ENCODE results near the gene GPR162. TPM values are rescaled to one million over a fixed set of nuclear protein-coding genes. Genes with fewer than 3 reads are reported as not detected.

Gene GPR162
- total and polyA plus RNA-seq, 10 donors, result 2.1 to 14.7 (median 4.9) TPM

DNA sequence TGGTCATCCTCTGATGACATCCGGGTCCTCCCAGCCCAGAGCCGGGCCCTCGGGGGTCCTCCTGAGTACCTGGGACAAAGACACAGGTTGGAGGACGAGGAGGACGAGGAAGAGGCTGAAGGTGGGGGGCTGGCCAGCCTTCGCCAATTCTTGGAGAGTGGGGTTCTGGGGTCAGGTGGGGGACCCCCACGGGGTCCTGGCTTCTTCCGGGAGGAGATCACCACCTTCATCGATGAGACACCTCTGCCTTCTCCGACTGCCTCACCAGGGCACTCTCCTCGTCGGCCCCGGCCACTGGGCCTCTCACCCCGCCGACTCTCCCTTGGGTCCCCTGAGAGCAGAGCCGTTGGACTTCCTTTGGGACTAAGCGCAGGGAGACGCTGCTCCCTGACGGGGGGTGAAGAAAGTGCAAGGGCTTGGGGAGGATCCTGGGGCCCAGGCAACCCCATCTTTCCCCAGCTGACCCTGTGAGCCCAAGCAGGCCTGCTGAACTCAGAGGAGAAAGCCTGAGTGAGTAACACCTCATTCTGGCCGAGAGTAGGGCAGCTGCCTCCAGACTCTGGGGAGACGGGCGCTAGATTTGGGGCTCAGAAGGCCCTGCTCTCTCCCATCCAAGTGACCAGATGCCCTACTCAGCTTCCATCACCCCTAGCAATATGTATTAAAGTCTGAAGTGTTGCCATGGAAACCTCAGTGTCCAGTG, 5.3 kb downstream of the GPR162 start:
- Histone ChIP-seq H3K27me3 (replicated peaks in 1 of 7) (peaks cover 0 to 87% (median 55%) of the 10 kb centered on the region in 7 donors), H3K27ac (no peak overlapping the region), H3K4me3 (peak overlapping the region in 1 of 8 donors; percentile 32), H3K9me3 (no peaks in the 10 kb centered on the region), H3K4me1 (peaks cover 4 to 73% (median 57%) of the 10 kb centered on the region in 6 donors), H3K36me3 (no peaks in the 10 kb centered on the region)
- WGBS, 5 donors, result 77 to 90% (median 85%) methylated on average over 20 to 22 of the region's 22 CpGs
- TF ChIP-seq, protein P1, sequence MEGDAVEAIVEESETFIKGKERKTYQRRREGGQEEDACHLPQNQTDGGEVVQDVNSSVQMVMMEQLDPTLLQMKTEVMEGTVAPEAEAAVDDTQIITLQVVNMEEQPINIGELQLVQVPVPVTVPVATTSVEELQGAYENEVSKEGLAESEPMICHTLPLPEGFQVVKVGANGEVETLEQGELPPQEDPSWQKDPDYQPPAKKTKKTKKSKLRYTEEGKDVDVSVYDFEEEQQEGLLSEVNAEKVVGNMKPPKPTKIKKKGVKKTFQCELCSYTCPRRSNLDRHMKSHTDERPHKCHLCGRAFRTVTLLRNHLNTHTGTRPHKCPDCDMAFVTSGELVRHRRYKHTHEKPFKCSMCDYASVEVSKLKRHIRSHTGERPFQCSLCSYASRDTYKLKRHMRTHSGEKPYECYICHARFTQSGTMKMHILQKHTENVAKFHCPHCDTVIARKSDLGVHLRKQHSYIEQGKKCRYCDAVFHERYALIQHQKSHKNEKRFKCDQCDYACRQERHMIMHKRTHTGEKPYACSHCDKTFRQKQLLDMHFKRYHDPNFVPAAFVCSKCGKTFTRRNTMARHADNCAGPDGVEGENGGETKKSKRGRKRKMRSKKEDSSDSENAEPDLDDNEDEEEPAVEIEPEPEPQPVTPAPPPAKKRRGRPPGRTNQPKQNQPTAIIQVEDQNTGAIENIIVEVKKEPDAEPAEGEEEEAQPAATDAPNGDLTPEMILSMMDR (IDR thresholded peaks at IDR 0.05 in 8 of 11, conservative IDR thresholded peaks at IDR 0.05 in 3 of 11), result no peak
- TF ChIP-seq POLR2A (IDR thresholded peaks at IDR 0.05), result no peak
- no peak for TF ChIP-seq POLR2AphosphoS5 (IDR thresholded peaks at IDR 0.05)
- intact Hi-C loops (cut with DNase I; ENCODE audit: low total_unique reads), result loop anchor here (10.0 kb wide), 1 partner anchor 72 kb away; the partner anchor contains the start of gene MLF2
- no peak for DNase-seq

DNA sequence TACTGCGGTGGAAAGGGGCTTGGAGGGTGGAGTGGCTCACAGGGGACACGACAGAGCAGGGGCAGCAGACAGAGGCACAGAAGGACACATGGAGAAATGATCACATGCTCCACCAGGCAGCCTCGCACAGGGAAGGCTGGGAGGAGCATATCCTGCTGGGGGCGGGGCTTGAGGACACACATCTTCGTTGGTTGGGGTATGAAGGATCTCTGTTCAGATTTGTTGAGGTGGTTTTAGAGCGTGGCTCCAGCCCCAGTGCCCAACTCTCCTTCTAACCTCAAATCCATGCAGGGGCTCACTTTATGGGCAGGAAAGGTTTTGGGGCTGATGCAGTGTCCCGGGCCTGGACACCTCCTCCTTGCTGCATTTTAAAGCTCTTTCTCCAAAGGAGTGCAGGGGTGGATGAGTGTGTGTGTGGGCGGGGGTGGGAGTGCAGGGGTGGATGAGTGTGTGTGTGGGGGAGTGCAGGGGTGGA, 5.9 kb downstream of the GPR162 start:
- Histone ChIP-seq H3K27ac (no peak overlapping the region), H3K9me3 (no peaks in the 10 kb centered on the region), H3K4me3 (peak overlapping the region in 1 of 8 donors; percentile 32), H3K4me1 (peaks cover 4 to 73% (median 55%) of the 10 kb centered on the region in 6 donors), H3K36me3 (no peaks in the 10 kb centered on the region), H3K27me3 (replicated peaks in 1 of 7) (peaks cover 0 to 81% (median 50%) of the 10 kb centered on the region in 7 donors)
- no peak for DNase-seq
- peak in 1 of 3 donors; percentile 10 for TF ChIP-seq POLR2AphosphoS5 (IDR thresholded peaks at IDR 0.05)
- TF ChIP-seq, protein P1 (IDR thresholded peaks at IDR 0.05 in 8 of 11, conservative IDR thresholded peaks at IDR 0.05 in 3 of 11), result no peak
- intact Hi-C loops (cut with DNase I; ENCODE audit: low total_unique reads), result loop anchor here (10.0 kb wide), 1 partner anchor 73 kb away; the partner anchor contains the start of gene MLF2
- 9 to 20% (median 14%) methylated on average over 7 to 8 of the region's 8 CpGs for WGBS, 5 donors

DNA sequence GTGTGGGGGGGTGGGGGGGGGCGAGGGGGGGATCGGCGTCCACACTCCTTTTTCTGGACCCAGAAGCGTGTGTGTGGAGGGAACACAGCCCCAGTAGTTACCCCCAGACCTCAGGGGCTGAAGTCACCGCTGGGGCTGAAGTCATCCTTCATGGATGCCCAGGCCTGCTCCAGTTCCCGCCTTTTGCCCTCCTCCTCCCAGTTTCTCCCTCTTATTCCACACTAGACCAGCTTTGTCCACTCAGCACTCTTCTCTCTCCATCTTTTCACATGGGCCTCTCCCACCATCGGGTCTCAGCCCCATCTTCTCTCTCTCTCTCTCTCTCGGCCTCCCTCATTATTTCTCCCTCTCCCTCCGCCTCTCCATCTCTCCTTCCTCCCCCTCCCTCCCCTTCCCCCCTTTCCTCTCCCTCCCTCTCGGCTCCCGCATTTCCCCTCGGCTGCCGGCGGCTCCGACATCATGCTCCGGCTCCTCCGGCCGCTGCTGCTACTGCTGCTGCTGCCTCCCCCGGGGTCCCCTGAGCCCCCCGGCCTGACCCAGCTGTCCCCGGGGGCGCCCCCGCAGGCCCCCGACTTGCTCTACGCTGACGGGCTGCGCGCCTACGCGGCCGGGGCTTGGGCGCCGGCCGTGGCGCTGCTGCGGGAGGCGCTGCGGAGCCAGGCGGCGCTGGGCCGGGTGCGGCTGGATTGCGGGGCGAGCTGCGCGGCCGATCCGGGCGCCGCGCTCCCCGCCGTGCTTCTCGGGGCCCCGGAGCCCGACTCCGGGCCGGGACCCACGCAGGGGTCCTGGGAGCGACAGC, 6.6 kb downstream of the GPR162 start, which contains the start of gene P3H3:
Gene P3H3 (plus strand): TSS at position 426 of the 799 bp plus-strand sequence. CDS start 34 bp downstream, at position 460.
- H3K4me1 ChIP-seq, result peaks cover 4 to 69% (median 54%) of the 10 kb centered on the region in 6 donors
- no peaks in the 10 kb centered on the region for H3K9me3 ChIP-seq
- H3K27me3 ChIP-seq (replicated peaks in 1 of 7), result peaks cover 0 to 74% (median 45%) of the 10 kb centered on the region in 7 donors
- DNase-seq, result no peak
- TF ChIP-seq POLR2AphosphoS5 (IDR thresholded peaks at IDR 0.05), result no peak
- TF ChIP-seq, protein P1 (IDR thresholded peaks at IDR 0.05 in 8 of 11, conservative IDR thresholded peaks at IDR 0.05 in 3 of 11), result no peak
- TF ChIP-seq POLR2A (IDR thresholded peaks at IDR 0.05), result no peak
- WGBS, 5 donors, result 1 to 3% (median 2%) methylated on average over 18 to 59 of the region's 60 CpGs
- H3K4me3 ChIP-seq, result peak within 1 kb of the TSS; percentile 53 to 84 (median 58)
- peak within 1 kb of the TSS in 7 of 8 donors; percentile 30 to 78 (median 54) for H3K27ac ChIP-seq
- intact Hi-C loops (cut with DNase I; ENCODE audit: low total_unique reads), result loop anchor here (10.0 kb wide), 1 partner anchor 73 kb away; the partner anchor contains the start of gene MLF2
- no peaks in the 10 kb centered on the region for H3K36me3 ChIP-seq
